SU-DHL-6 (cell line): ENCODE measurements around the gene CLUH.

Experiments used
- CTCF ChIP-seq: fragments of 200-600 bp; sonication (generic); IDR thresholded peaks from one replicate; pipeline ENCODE4 v1.5.1; 2017; ENCODE audit warnings: antibody characterized with exemption, mild to moderate bottlenecking, low read length, moderate library complexity; ENCODE audit not compliant: insufficient read depth, poor library complexity, severe bottlenecking
- EZH2phosphoT487 ChIP-seq: fragments of 200-600 bp; sonication (generic), shearing (Covaris generic); conservative IDR thresholded peaks from 2 replicates; pipeline ENCODE4 v1.6.1; 2018; ENCODE audit warnings: mild to moderate bottlenecking, antibody characterized with exemption, low read length, moderate library complexity, mixed read lengths

- TF ChIP-seq EZH2phosphoT487 (no peak), CTCF (no peak)
Measured at GRCh38 chr17:2708585-2709182, 2.9 kb downstream of the CLUH start.
